Activated T-helper 1 cell treated with Interleukin-2 at 50 U/mL for 16 hours (primary cell): ENCODE measurements around the gene PAWR.
"Not testable (repeated sequence)": the region's sequence is repeated elsewhere in the genome, so short reads cannot be mapped to it uniquely, and the experiment has no call there.

Experiments used
- DNase-seq: peaks from one replicate; pipeline ENCODE4 v3.0.0-alpha.2; 2020; ENCODE audit warnings: low read depth

The PAWR gene

GRCh38 chr12:79547735-79548609, 142.8 kb downstream of the PAWR start:
- DNase-seq, result no peak

GRCh38 chr12:79547044-79547734, 143.6 kb downstream of the PAWR start:
- no peak for DNase-seq

- DNase-seq, result no peak
Measured at GRCh38 chr12:79546466-79547043, 144.2 kb downstream of the PAWR start.

DNA sequence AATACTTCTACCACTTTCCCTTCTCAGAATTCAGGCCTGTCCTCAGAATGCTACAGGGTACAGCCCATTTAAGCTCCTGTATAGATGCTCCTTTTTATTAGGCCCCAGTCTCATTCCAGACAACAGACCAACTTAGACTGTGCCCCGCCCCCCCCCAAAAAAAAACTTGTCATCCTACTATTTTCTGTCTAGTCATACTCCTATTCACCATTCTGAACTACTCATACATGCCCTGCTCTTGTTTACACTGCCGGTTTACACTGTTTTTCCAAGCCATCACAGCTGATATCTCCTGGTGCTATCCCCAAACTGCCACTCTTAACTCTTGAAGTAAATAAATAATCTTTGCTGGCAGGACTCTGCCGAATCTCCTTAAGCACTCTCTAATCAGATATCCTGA, 146.3 kb downstream of the PAWR start:
- DNase-seq, result not testable (repeated sequence)

DNA sequence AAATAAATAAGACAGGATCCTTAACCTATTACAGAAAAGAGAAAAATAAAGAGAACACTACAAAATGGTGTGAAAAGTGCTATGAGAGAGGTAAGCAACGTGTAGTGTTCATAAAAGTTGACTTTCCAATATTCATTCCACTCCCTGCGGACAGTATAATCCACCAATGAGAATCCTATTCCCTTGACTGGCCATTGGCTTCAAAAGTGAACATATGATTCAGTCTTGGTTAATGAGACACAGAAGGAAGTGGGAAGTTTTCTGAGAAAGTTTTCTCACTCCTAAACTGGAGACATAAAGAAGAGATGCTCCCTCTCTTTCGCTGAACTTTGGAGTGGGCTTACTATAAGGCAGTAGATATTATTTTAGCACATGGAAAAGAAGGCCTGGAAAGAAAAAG, 153.1 kb downstream of the PAWR start:
- no peak for DNase-seq

- DNase-seq, result no peak
Measured at GRCh38 chr12:79535751-79536150, 155.0 kb downstream of the PAWR start.
